ENCODE results near the gene ENTPD8. TPM values are rescaled to one million over a fixed set of nuclear protein-coding genes. Genes with fewer than 3 reads are reported as not detected.

Gene ENTPD8
- total RNA-seq, 4 donors from 2014 or later = 0.21 TPM; not detected in 3

DNA sequence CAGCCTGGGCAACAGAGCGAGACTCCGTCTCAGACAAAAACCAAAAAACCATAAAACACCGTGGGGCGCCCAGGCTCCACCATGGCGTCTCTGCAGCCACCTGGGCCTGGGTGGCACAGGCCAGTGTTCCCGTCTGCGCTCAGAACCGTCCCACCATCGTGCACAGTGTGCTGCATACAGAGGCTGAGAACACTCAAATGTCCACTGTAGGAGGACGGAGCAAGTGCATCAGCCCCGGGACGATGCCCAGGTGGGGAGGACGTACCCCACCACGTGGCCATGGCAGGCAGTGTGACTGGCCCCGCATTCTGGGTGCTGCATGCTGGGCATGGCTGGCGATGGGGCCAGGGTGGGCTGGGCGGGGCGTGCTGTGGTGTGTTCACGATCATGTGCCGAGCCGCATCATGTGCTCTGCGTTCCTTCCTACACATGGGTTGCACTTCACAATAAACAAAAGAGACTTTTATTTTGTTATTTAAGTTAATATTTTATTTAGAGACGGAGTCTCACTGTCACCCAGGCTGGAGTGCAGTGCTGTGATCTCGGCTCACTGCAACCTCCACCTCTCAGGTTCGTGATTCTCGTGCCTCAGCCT is 56.0 kb downstream of the ENTPD8 start:
- no peak for TF ChIP-seq POLR2A (IDR thresholded peaks at IDR 0.05)
- TF ChIP-seq, protein P1, sequence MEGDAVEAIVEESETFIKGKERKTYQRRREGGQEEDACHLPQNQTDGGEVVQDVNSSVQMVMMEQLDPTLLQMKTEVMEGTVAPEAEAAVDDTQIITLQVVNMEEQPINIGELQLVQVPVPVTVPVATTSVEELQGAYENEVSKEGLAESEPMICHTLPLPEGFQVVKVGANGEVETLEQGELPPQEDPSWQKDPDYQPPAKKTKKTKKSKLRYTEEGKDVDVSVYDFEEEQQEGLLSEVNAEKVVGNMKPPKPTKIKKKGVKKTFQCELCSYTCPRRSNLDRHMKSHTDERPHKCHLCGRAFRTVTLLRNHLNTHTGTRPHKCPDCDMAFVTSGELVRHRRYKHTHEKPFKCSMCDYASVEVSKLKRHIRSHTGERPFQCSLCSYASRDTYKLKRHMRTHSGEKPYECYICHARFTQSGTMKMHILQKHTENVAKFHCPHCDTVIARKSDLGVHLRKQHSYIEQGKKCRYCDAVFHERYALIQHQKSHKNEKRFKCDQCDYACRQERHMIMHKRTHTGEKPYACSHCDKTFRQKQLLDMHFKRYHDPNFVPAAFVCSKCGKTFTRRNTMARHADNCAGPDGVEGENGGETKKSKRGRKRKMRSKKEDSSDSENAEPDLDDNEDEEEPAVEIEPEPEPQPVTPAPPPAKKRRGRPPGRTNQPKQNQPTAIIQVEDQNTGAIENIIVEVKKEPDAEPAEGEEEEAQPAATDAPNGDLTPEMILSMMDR (IDR thresholded peaks at IDR 0.05) = no peak
- Histone ChIP-seq H3K36me3 (no peaks in the 10 kb centered on the region), H3K4me3 (no peak overlapping the region), H3K27me3 (no peaks in the 10 kb centered on the region), H3K4me1 (no peaks in the 10 kb centered on the region), H3K9me3 (no peaks in the 10 kb centered on the region), H3K27ac (no peak overlapping the region)
- intact Hi-C loops (cut with DNase I; ENCODE audit: low total_unique reads) = no loop called here
- DNase-seq = no peak

Small RNA genes lying within 50 kb of the gene (microRNA-seq; reads per million reads assigned to microRNA genes)
- gene MIR7114 (ENCODE audit: borderline microRNAs expressed, borderline replicate concordance) = not detected

Other genes with a start within 250 kb of the ENTPD8 start
- gene TPRN, start 240.6 kb downstream of the ENTPD8 start, total RNA-seq = 10 to 100 TPM in 1 of 4 donors, 1 to 10 TPM in 2, under 1 TPM in 1; 0.29 to 17.1 (median 5.5) TPM
- 10 to 100 TPM; 33.2 to 53.3 (median 38.7) TPM for gene TMEM203, start 235.7 kb downstream of the ENTPD8 start, total RNA-seq
- gene NDOR1, start 235.7 kb downstream of the ENTPD8 start, total RNA-seq = 10 to 100 TPM in 1 of 4 donors, 1 to 10 TPM in 1, not detected in 2; 4.5 to 14.9 TPM
- gene RNF208, start 219.1 kb downstream of the ENTPD8 start, total RNA-seq = 1 to 10 TPM in 1 of 4 donors, not detected in 3; 3.7 TPM
- under 1 TPM in 1 of 4 donors, not detected in 3; 0.34 TPM for gene CYSRT1, start 216.2 kb downstream of the ENTPD8 start, total RNA-seq
- under 1 TPM in 1 of 4 donors, not detected in 3; 0.21 TPM for gene RNF224, start 213.9 kb downstream of the ENTPD8 start, total RNA-seq
- gene SLC34A3, start 210.5 kb downstream of the ENTPD8 start, total RNA-seq = under 1 TPM in 1 of 4 donors, not detected in 3; 0.48 TPM
- gene TUBB4B, start 200.1 kb downstream of the ENTPD8 start, total RNA-seq = 100 to 1,000 TPM in 3 of 4 donors, 10 to 100 TPM in 1; 91.5 to 174 (median 139) TPM
- not detected for gene STPG3, start 190.1 kb downstream of the ENTPD8 start, total RNA-seq
- 10 to 100 TPM; 17.1 to 46.5 (median 43.2) TPM for gene NELFB, start 186.0 kb downstream of the ENTPD8 start, total RNA-seq
- 10 to 100 TPM in 3 of 4 donors, 1 to 10 TPM in 1; 2.6 to 12.7 (median 11.5) TPM for gene TOR4A, start 163.6 kb downstream of the ENTPD8 start, total RNA-seq
- 10 to 100 TPM in 2 of 4 donors, 1 to 10 TPM in 1, under 1 TPM in 1; 0.29 to 16.5 (median 11.4) TPM for gene NRARP, start 139.1 kb downstream of the ENTPD8 start, total RNA-seq
- 10 to 100 TPM; 11.8 to 49.0 (median 31.5) TPM for gene EXD3, start 18.2 kb downstream of the ENTPD8 start, total RNA-seq
- 10 to 100 TPM in 1 of 4 donors, 1 to 10 TPM in 2, under 1 TPM in 1; 0.29 to 13.3 (median 3.4) TPM for gene NOXA1, start 18.0 kb downstream of the ENTPD8 start, total RNA-seq
- 10 to 100 TPM; 17.4 to 40.7 (median 32.1) TPM for gene NSMF, start 18.0 kb upstream of the ENTPD8 start, total RNA-seq
- 10 to 100 TPM in 1 of 4 donors, 1 to 10 TPM in 2, under 1 TPM in 1; 0.26 to 25.7 (median 3.4) TPM for gene PNPLA7, start 109.0 kb upstream of the ENTPD8 start, total RNA-seq
- gene MRPL41, start 110.5 kb upstream of the ENTPD8 start, total RNA-seq = 10 to 100 TPM in 3 of 4 donors, 1 to 10 TPM in 1; 8.6 to 47.9 (median 30.5) TPM
- gene DPH7, start 137.6 kb upstream of the ENTPD8 start, total RNA-seq = 10 to 100 TPM; 31.3 to 42.4 (median 38.4) TPM
- gene ZMYND19, start 149.2 kb upstream of the ENTPD8 start, total RNA-seq = 10 to 100 TPM; 14.7 to 26.4 (median 16.3) TPM
- gene ARRDC1, start 164.3 kb upstream of the ENTPD8 start, total RNA-seq = 10 to 100 TPM; 10.3 to 25.1 (median 21.3) TPM
- gene EHMT1, start 177.6 kb upstream of the ENTPD8 start, total RNA-seq = 100 to 1,000 TPM in 1 of 4 donors, 10 to 100 TPM in 3; 32.6 to 109 (median 74.9) TPM

Measured in uterus (tissue), 4 donors.